K562 (cell line): Measurements from ENCODE around the gene LRFN4. TPM values are rescaled to one million over a fixed set of nuclear protein-coding genes. Genes with fewer than 3 reads are reported as not detected.

Source experiments
- ATAC-seq: fragments of 200-7000 bp; cut with Tn5 transposase; 3 replicates; pipeline ENCODE4 v1.9.1; 2020; ENCODE audit warnings: moderate library complexity
- BruUV-seq: library from RNA; stranded (reverse); fragments of 400-500 nt; replicated peaks from 2 replicates; lab custom pipeline; 2021; lab: Mats Ljungman, UMichigan
- CTCF ChIA-PET: fragments of 300-600 bp; formaldehyde crosslinking; extraction: SDS; loops from one replicate; lab custom pipeline; 2021; ENCODE audit warnings: low intra/inter-chr PET ratio; lab: Yijun Ruan, JAX
- POLR2A ChIA-PET: fragments of 300-600, 350-650 bp; sonication (Branson Sonifier 250); formaldehyde crosslinking; extraction: SDS; loops from one replicate; lab custom pipeline; 2021; ENCODE audit warnings: antibody characterized with exemption, inconsistent platforms; lab: Yijun Ruan, JAX
- DNase-seq, 4 experiments: peaks; one replicate each; pipeline versions ENCODE4 v3.0.0 to v3.0.0-alpha.2; 2011 to 2018; ENCODE audit warnings: low spot score in 3 of 4, mixed read lengths in 3 of 4; ENCODE audit errors: extremely low read depth in 1 of 4
- FAIRE-seq: peaks from 2 replicates; lab custom pipeline; 2011; peaks lifted over from hg19 to GRCh38; lab: Jason Lieb, UNC
- H2AFZ ChIP-seq: 2 replicates; pipeline ENCODE4 v1.6.0; 2011; ENCODE audit warnings: low read depth, low read length, control low read depth, inconsistent platforms
- H3K27ac ChIP-seq: fragments of 200-600 bp; 3 replicates; pipeline ENCODE4 v1.8.0; 2011; ENCODE audit warnings: low read depth, mild to moderate bottlenecking, control low read depth, inconsistent platforms, low read length, moderate library complexity, mixed read lengths; ENCODE audit errors: extremely low read depth
- H3K27me3 ChIP-seq, 2 experiments: fragments of 300-600 bp in 1 of 2; 2 replicates in 1 of 2; 3 replicates in 1 of 2; pipeline versions ENCODE4 v1.6.0 to v1.8.0; 2011; ENCODE audit warnings: inconsistent platforms in 2 of 2, low read length in 2 of 2, mild to moderate bottlenecking in 1 of 2, mixed read lengths in 1 of 2, moderate library complexity in 1 of 2; ENCODE audit not compliant: control insufficient read depth in 2 of 2, insufficient read depth in 2 of 2
- H3K36me3 ChIP-seq: fragments of 300-600 bp; 3 replicates; pipeline ENCODE4 v1.8.0; 2011; ENCODE audit warnings: mild to moderate bottlenecking, low read length, inconsistent platforms; ENCODE audit not compliant: control insufficient read depth, insufficient read depth
- H3K4me1 ChIP-seq, 2 experiments: fragments of 200-600 bp in 1 of 2; replicated peaks in 1 of 2; 2 replicates in 1 of 2; 3 replicates in 1 of 2; pipeline versions ENCODE4 v1.5.1 to v1.8.0; 2011; ENCODE audit warnings: inconsistent platforms in 2 of 2, low read length in 2 of 2, mild to moderate bottlenecking in 1 of 2, mixed read lengths in 1 of 2, moderate library complexity in 1 of 2; ENCODE audit not compliant: control insufficient read depth in 2 of 2, insufficient read depth in 2 of 2
- H3K4me2 ChIP-seq: 2 replicates; pipeline ENCODE4 v1.6.1; 2011; ENCODE audit warnings: low read length, control low read depth, inconsistent platforms, mixed read lengths; ENCODE audit not compliant: insufficient read depth
- H3K4me3 ChIP-seq: fragments of 200-600 bp; sonication (generic), shearing (Covaris generic); 2 replicates; pipeline ENCODE4 v1.5.1; 2016; ENCODE audit warnings: control low read depth, inconsistent platforms
- H3K79me2 ChIP-seq: fragments of 200-600 bp; 3 replicates; pipeline ENCODE4 v1.8.0; 2011; ENCODE audit warnings: low read length, inconsistent platforms; ENCODE audit not compliant: control insufficient read depth, insufficient read depth
- H3K9ac ChIP-seq, 2 experiments: 2 replicates each; pipeline versions ENCODE4 v1.6.0 to v1.6.1; 2011; ENCODE audit warnings: low read depth in 2 of 2, low read length in 2 of 2, control low read depth in 1 of 2, inconsistent platforms in 1 of 2, mild to moderate bottlenecking in 1 of 2, mixed read lengths in 1 of 2; ENCODE audit not compliant: insufficient read depth in 1 of 2
- H3K9me1 ChIP-seq: one replicate; pipeline ENCODE4 v1.6.0; 2011; ENCODE audit warnings: inconsistent platforms, mild to moderate bottlenecking, low read length, moderate library complexity; ENCODE audit not compliant: control insufficient read depth, insufficient read depth
- H3K9me3 ChIP-seq: replicated peaks from 2 replicates; pipeline ENCODE4 v1.5.1; 2011; ENCODE audit warnings: low read depth, low read length, inconsistent platforms; ENCODE audit not compliant: control insufficient read depth, insufficient read depth
- H4K20me1 ChIP-seq: replicated peaks from 2 replicates; pipeline ENCODE4 v1.6.1; 2011; ENCODE audit warnings: low read length, inconsistent platforms, mixed read lengths; ENCODE audit not compliant: control insufficient read depth, insufficient read depth
- FOXK2 ChIP-seq, 2 experiments: fragments of 450-650 bp; IDR thresholded peaks in 1 of 2; conservative IDR thresholded peaks in 1 of 2; 2 replicates each; pipeline ENCODE4 v1.6.1; 2016; ENCODE audit warnings: low read depth in 2 of 2, mild to moderate bottlenecking in 1 of 2
- NFATC3 ChIP-seq: fragments of 450-650 bp; IDR thresholded peaks from 2 replicates; pipeline ENCODE4 v1.6.1; 2017; ENCODE audit warnings: mild to moderate bottlenecking
- RHOXF2B ChIP-seq: fragments of 250-450 bp; sonication (Bioruptor Pico); conservative IDR thresholded peaks from 2 replicates; pipeline ENCODE4 v1.5.1; 2021
- SMAD1 ChIP-seq: fragments of 150-350 bp; IDR thresholded peaks from 2 replicates; pipeline ENCODE4 v1.6.1; 2014; ENCODE audit warnings: low read length, low read depth; ENCODE audit not compliant: partially characterized antibody
- SP1 ChIP-seq: sonication (generic); formaldehyde crosslinking; IDR thresholded peaks from 2 replicates; pipeline ENCODE4 v1.8.1; 2022; ENCODE audit warnings: mild to moderate bottlenecking, missing genetic modification reagents
- TAF15 ChIP-seq: fragments of 200-400 bp; formaldehyde crosslinking; IDR thresholded peaks from 2 replicates; pipeline ENCODE4 v1.6.1; 2017; ENCODE audit warnings: mild to moderate bottlenecking, low read depth, low read length, moderate library complexity
- TEAD2 ChIP-seq: fragments of 450-650 bp; IDR thresholded peaks from 2 replicates; pipeline ENCODE4 v1.6.1; 2016; ENCODE audit warnings: missing genetic modification characterization, control low read depth, missing compliant biosample characterization
- ZNF668 ChIP-seq: fragments of 250-450 bp; sonication (Bioruptor Pico); IDR thresholded peaks from 2 replicates; pipeline ENCODE4 v1.8.0; 2022; ENCODE audit warnings: mild to moderate bottlenecking, inconsistent platforms
- WGBS: fragments of 100-300 bp; shearing (Covaris generic); methylation state at CpG from one replicate; pipeline ENCODE4 v1.1.6; 2016; ENCODE audit warnings: low coverage, mixed read lengths; ENCODE audit not compliant: insufficient coverage; ENCODE audit errors: missing lambda C conversion rate; 5-methylcytosine and 5-hydroxymethylcytosine counted together
- in situ Hi-C: fragments of 300-500 bp; cut with MboI; formaldehyde crosslinking; loops from 4 replicates; pipeline ENCODE4 v1.15.0; 2018; ENCODE audit warnings: inconsistent platforms, mixed read lengths
- intact Hi-C: fragments of 100-400 bp; cut with micrococcal nuclease; formaldehyde crosslinking; loops from 2 replicates; pipeline ENCODE4 v1.14.2; 2022
- polyA plus RNA-seq, 8 experiments: library from polyadenylated mRNA; depleted of rRNA in 4 of 8; stranded (reverse) in 5 of 8; unstranded in 3 of 8; fragments of >200 nt; fragmentation: Nextera tagmentation in 2 of 8; fragmentation: Illumina TruSeq in 1 of 8; extraction: Ambion mirVana in 2 of 8; extraction: Trizol in 1 of 8; gene quantifications; 2 replicates each; pipeline versions ENCODE4 v1.2.1 to v1.2.3, GENCODE V29; 2011 to 2014; ENCODE audit warnings: inconsistent platforms in 1 of 8, missing spikeins in 1 of 8
- total RNA-seq, 7 experiments: library from RNA; depleted of rRNA in 6 of 7; stranded (reverse); fragments of >200 nt in 6 of 7; fragmentation: Illumina TruSeq in 2 of 7; extraction: Trizol in 2 of 7; gene quantifications; 2 replicates each; pipeline versions ENCODE4 v1.2.1 to v1.2.3, GENCODE V29; 2011 to 2021; ENCODE audit warnings: low replicate concordance in 1 of 7

Gene LRFN4
- total and polyA plus RNA-seq, 9 of the 15 experiments (the other 6 are each of a cell fraction or from before 2014, with no cell fraction given), result 0.10 to 60.1 (median 6.7) TPM

DNA sequence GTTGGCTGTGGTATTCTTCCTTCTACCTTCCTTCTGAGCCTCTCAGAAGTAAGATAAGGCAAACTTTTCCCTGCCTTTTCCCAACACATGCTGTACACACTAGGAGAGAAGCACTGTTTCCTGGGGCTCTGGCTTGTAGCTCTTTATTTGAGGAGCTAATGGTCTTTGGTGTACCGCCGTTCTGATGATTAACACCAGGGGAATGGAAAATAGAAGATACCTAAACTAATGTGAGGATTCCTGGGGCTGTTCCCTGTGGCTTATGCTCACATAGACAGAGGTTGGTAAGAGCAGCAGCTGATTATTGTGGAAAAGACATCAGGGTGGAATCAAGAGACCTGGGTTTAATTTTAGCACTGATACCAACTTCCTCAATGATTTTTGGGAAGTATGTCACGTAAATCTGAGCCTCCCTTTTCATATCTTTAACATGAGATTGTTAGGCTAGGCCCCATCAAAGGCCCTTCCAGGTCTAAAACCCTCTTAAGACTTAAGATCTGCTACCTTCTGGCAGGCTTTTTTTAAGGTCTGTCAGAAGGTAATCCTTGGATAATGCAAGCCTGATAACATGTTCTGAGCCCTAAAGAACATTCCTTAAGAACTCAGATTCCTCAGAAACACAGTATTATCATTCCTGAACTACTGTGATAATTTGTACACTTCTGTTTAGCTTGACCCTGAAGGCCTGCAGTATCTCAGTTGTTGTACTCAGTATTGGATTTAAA is 38.5 kb upstream of the LRFN4 start:
- TF ChIP-seq TEAD2 (tag) (no peak), FOXK2 (conservative IDR thresholded peaks at IDR 0.05 in 1 of 2, IDR thresholded peaks at IDR 0.05 in 1 of 2; ENCODE audit: low read depth in 2 of 2) (no peak), SMAD1 (no peak), ZNF668 (no peak), RHOXF2B (CRISPR knock-in tag) (no peak), SP1 (CRISPR knock-in tag) (no peak), NFATC3 (no peak), TAF15 (no peak)
- in situ Hi-C loops, result loop anchor here (10.0 kb wide), 1 partner anchor 264 kb away; no protein-coding TSS in a partner anchor
- H4K20me1 ChIP-seq, result no peaks in the 10 kb centered on the region
- no peak for ATAC-seq
- FAIRE-seq, result no peak
- H3K9ac ChIP-seq, result no peak overlapping the region
- no peak for DNase-seq
- BruUV-seq, result no TSS peak
- no peak overlapping the region for H3K4me2 ChIP-seq
- ChIA-PET POLR2A (interaction anchor here (0.7 to 1.1 kb wide), 2 partner anchors 26 to 268 kb away, joined by 3 to 6 read pairs; no protein-coding TSS in a partner anchor), CTCF (no interaction called here)
- H3K79me2 ChIP-seq, result no peaks in the 10 kb centered on the region
- no peak overlapping the region for H3K27ac ChIP-seq
- no peaks in the 10 kb centered on the region; the same call in 2 of the 3 replicates for H3K36me3 ChIP-seq
- no peaks in the 10 kb centered on the region for H3K27me3 ChIP-seq
- H3K9me3 ChIP-seq, result no peaks in the 10 kb centered on the region
- H3K9me1 ChIP-seq, result no peaks in the 10 kb centered on the region
- WGBS, result 71% methylated on average over 3 of the region's 3 CpGs
- no peaks in the 10 kb centered on the region for H3K4me1 ChIP-seq
- intact Hi-C loops, result no loop called here
- no peak overlapping the region for H2AFZ ChIP-seq
- H3K4me3 ChIP-seq, result no peak overlapping the region
